ENCODE results near the gene RAB31.

GRCh38 chr18:9735879-9736278, 27.8 kb downstream of the RAB31 start:
- TF ChIP-seq RNF2 (conservative IDR thresholded peaks at IDR 0.05; ENCODE audit: low read depth) (no peak), AFF4 (CRISPR knock-in tag; IDR thresholded peaks at IDR 0.05) (no peak), ZNF451 (CRISPR knock-in tag; IDR thresholded peaks at IDR 0.05) (no peak), ATF7 (IDR thresholded peaks at IDR 0.05) (no peak), ATF7 (CRISPR knock-in tag; IDR thresholded peaks at IDR 0.05) (no peak), XRCC5 (optimal IDR thresholded peaks at IDR 0.05; ENCODE audit: low read length) (no peak), CTCF (CRISPR knock-in tag; IDR thresholded peaks at IDR 0.05) (no peak), REST (IDR thresholded peaks at IDR 0.05; ENCODE audit: borderline replicate concordance in 1 of 2, low read depth in 1 of 2, low read length in 2 of 2) (no peak), ZBTB25 (CRISPR knock-in tag; IDR thresholded peaks at IDR 0.05) (no peak), ATF2 (CRISPR knock-in tag; IDR thresholded peaks at IDR 0.05) (no peak), ZNF572 (CRISPR knock-in tag; IDR thresholded peaks at IDR 0.05) (no peak), ZNF513 (CRISPR knock-in tag; conservative IDR thresholded peaks at IDR 0.05) (no peak), ZBTB7A (CRISPR knock-in tag; IDR thresholded peaks at IDR 0.05) (no peak), NR2F6 (IDR thresholded peaks at IDR 0.05) (no peak), NR2F6 (CRISPR knock-in tag; IDR thresholded peaks at IDR 0.05) (no peak), MXI1 (IDR thresholded peaks at IDR 0.05; ENCODE audit: borderline replicate concordance, low read depth, low read length) (no peak)
